Measurements from ENCODE around the gene ELAVL1.

ELAVL1 gene

GRCh38 chr19:8020681-8021080, 15.2 kb upstream of the ELAVL1 start:
- DNase-seq: no peak

DNA sequence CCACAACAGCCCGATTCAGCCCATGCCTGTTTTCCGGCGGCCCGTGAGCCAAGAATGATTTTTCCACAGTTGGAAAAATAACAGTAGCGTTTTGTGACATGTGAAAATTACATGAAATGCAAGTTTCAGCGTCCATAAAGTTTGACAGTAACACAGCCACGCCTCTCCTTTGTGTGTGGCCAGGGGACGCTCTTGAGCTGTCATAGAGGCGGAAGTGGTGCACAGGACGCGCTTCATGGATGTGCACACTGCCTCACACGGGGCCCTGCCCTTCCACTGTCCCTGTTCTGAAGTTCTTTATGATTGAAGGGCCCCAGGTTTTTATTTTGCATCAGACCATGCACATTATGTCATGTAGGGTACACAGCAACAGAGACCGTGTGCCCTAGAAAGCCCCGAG, 12.4 kb upstream of the ELAVL1 start:
- DNase-seq: peak; percentile 30

DNA sequence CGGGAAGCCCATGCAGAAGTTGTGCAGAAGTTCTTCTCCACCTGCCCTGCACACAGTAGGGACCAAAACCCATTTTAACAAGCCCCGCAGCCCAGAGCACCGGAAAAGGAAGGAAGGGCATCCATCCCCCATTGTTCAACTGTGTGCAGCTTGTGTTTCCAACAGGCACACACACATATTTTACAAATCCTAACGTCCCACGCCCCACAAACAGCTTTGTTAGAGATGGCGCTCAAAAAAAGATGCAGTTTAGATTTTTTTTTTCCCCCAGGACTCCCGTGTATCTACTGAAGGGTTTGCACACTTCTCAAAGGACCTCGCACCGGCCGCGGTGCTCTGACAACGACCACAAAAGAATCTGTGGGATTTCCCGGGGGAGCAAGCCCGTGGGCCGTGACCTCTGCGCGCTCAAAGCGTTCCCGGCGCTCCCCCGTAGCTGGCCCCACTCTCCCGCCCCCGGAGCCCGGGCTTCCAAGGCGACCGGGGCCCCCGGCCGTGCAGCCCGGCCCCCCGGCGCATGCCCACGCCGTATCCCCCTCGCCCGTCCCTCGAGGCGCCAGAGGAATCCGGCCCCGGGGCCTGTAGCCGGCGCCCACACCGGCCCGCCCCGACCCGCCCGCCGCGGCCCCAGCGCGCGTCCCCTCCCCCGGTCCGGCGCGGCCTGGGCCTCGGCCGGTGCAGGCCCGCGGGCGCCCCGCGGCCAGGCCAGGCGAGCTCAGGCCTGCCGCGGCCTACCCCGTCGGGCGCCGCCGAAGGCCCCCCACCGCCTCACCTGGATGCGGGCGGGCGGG, 523 bp downstream of the ELAVL1 start:
- peak; percentile 21 for DNase-seq

DNA sequence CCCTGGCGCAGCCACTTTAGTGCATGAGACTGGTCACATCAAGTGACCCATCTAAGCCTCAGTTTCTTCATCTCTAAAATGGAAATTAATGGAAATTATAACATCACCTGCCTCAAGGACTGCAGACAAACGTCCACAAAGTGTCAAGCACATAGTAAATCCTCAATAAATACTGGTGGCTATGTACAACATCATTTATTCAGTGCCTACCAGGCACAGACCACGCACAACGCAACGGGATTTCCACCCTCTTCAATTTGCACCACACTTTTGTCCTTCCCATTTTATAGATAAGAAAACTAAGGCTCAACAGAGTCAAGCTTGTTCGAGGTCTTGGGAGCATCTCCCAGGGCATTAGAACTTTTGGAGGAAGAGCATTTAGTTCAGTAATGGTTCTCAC, 1.4 kb downstream of the ELAVL1 start:
- no peak for DNase-seq

DNA sequence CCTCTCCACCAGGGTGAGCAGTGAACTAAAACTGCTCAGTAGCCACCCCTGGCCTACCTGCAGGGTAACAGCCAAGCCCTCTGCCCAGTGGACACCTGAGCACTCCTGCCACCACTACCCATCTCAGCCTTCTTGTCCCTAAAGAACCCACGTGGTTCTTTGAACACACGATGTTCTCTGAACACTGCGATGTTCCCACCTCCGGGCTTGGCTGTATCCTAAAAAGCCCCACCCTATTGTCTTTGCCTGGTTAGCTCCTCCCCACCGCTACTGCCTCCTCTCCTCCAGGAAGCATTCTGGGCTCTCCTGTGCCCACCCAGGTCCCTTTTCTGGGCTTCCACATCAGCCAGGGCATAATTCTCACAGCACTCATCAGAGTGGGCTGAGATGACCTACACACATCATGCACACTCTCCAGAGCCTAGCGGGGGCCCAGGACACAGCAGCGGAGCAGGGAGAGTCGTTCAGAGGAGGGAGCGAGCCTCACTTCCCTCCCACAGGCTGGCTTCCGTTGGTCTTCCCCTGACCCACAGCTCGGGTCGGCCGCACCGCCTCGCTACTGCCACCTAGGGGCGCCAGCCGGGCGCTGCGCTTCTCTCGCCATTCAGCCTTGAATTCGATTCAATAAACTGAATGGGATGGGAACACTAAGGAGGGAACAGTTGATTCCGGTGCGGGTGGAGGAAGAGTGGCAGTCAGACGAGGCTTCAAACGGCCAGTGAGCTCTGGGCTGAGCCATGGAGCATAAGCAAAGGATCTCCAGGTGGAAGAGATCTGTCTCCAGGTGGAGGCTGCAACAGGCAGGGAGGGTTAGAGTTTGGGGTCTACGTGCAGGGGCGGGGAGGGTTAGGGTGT, 3.2 kb downstream of the ELAVL1 start:
- peak; percentile 89 for DNase-seq

GRCh38 chr19:8001651-8001994, 3.8 kb downstream of the ELAVL1 start:
- no peak for DNase-seq

- peak; percentile 9 for DNase-seq
Measured at GRCh38 chr19:8000298-8001038, 5.0 kb downstream of the ELAVL1 start.

- DNase-seq: no peak
Measured at GRCh38 chr19:7999376-7999775, 6.1 kb downstream of the ELAVL1 start.

DNA sequence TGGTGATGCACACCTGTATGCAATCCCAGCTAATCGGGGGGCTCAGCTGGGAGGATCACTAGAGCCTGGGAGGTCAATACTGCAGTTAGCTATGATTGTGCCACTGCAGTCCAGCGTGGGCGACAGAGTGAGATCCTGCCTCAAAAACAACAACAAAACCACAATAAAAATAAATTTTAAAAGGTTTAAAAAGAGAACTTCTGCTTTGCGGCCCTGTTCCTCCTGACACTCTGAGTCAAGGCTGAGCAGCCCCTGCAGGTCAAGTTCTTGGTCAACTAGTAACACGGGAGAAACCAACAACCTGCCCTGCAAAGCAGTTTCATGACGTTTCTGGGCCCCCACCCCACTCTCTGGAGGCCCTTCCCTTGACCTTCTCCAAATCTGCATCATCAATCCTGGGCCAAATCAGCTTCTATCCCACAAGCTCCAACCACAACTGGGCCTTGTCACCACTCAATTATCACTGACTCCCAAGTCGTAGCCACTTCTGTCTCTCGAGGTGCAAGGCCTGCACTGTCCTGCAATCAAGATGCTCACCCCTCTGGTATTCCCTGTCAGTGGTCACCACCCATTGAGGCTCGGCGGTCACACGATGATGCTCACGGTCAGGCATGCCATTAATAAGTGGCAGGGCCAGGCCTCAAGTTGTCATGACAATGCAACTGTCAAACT, 7.5 kb downstream of the ELAVL1 start:
- DNase-seq: no peak

DNA sequence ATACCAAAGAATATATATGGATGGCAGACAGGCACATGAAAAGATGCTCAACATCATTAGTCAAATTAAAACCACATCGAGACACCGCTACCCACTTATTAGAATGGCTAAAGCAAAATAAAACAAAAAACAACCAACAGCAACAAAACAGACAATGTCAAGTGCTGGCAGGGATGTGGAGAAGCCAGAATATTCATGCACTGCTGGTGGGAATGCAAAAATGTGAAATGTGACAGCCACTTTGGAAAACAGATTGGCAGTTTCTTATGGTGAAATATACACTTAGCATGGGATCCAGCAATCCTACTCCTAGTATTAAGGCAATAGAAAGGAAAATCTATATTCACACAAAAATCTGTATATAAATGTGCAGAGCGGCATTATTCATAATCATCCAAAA, 8.6 kb downstream of the ELAVL1 start:
- DNase-seq: no peak

DNA sequence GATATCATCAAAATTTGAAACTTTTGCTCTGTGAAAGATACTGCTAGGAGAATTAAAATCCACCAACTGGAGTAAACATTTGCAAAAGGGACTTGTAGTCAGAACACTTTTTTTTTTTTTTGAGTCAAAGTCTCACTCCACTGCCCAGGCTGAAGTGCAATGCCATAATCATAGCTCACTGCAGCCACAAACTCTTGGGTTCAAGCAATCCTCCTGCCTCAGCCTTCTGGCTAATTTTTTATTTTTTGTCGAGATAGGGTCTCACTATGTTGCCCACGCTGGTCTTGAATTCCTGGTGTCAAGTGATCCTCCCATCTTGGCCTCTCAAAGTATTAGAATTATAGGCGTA, 9.7 kb downstream of the ELAVL1 start:
- no peak for DNase-seq

DNA sequence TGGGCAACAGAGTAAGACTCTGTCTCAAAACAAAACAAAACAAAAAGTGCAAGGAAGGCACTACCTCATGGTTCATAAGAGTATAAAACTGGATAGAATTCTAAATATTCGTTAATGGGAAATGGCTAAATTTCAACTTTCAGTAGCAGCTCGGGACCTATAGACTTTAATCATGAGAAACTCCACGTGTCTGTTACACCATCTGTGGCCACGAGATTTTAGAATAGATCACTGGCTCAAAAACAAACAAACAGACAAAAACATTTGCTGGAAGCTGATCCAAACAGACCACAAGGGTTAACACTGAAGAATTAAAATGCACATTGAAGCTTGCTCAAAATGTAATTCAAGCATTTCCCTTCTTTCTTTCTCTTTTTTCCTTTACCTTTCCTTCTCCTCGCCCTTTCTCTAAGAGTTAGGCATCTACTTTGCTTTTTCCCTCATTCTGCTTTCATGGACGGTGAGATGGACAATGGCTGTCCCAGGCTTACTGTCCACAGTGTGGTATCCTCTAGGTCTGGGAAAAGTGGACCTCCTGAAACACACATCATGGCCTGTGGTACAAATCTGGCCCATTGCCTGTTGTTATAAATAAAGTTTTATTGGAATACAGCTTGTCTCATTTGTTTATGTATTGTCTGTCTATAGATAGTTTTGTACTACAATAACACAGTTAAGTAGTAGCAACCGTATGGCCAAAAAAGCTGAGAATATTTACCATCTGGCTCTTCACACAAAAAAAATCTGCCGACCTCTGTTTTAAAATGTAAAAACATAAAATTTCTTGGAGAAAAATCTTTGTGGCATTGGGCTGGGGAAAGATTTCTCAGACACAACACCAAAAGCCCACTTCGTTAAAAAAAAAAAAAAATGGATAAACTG, 10.3 kb downstream of the ELAVL1 start:
- DNase-seq: no peak

- no peak for DNase-seq
Measured at GRCh38 chr19:7994114-7994513, 11.3 kb downstream of the ELAVL1 start.

DNA sequence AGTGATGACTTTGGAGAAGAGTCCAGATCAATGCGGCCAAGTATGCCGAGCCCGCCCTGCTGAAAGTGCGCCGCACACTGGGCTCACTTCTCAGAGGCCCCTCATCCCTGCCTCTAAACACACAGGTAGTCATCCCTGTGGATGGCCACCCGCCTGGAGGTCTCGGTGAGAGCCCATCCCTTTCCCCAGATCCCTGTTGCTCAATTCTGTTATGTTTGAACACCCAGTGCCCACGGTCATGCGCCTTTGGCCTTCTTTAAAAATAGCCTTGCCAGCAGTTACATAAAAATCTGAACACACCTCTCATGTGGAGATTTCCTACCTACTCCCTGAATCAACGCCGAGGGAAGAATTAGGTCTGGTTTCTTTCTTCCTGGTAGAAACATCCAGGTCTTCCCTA, 11.9 kb downstream of the ELAVL1 start:
- no peak for DNase-seq

GRCh38 chr19:7992575-7992974, 12.9 kb downstream of the ELAVL1 start:
- no peak for DNase-seq

- no peak for DNase-seq
Measured at GRCh38 chr19:7989071-7989575, 16.3 kb downstream of the ELAVL1 start.

GRCh38 chr19:7988307-7988706, 17.1 kb downstream of the ELAVL1 start:
- DNase-seq: no peak

GRCh38 chr19:7987114-7987768, 18.2 kb downstream of the ELAVL1 start:
- no peak for DNase-seq

GRCh38 chr19:7986321-7987113, 18.9 kb downstream of the ELAVL1 start:
- DNase-seq: no peak

DNA sequence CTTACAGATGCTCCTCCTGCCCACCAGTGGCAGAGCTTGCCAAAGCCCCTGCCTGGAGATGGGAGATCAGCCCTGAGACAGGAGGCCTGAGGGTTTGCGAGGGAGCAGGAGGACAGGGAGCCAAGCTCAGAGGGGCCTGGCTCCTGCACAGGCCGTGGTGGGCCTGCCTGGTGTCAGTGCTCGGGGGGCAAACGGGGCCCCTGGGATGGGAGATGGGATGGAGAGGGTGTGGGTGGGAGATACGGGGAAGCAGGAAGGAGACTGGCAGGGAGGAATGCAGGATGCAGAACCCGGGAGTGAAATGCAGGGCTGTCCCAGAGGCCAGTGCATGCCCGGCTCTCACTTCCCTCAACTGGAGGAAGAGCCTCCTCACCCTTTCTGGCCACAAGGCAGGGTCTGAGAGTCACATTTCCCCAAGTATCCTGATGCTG, 19.9 kb downstream of the ELAVL1 start:
- no peak for DNase-seq
